PC-9 (cell line): Measurements from ENCODE around the gene CD151. TPM values are rescaled to one million over a fixed set of nuclear protein-coding genes. Genes with fewer than 3 reads are reported as not detected.

ENCODE experiments used
- BruUV-seq: library from RNA; stranded (reverse); fragments of 400-500 nt; replicated peaks from 2 replicates; lab custom pipeline; 2021; lab: Mats Ljungman, UMichigan
- CTCF ChIA-PET: fragments of 300-600 bp; sonication (Branson Sonifier 250); formaldehyde crosslinking; loops from one replicate; lab custom pipeline; 2022; ENCODE audit warnings: antibody characterized with exemption; lab: Charles Lee
- POLR2A ChIA-PET: fragments of 300-600 bp; sonication (Branson Sonifier 250); formaldehyde crosslinking; loops from one replicate; lab custom pipeline; 2022; ENCODE audit warnings: antibody characterized with exemption; ENCODE audit not compliant: unreplicated experiment; lab: Charles Lee
- DNase-seq, 2 experiments: peaks; one replicate each; pipeline versions ENCODE4 v3.0.0 to v3.0.0-alpha.2; 2015 to 2022; ENCODE audit warnings: mixed read lengths in 1 of 2
- H2AFZ ChIP-seq: fragments of 200-600 bp; sonication (generic); 2 replicates; pipeline ENCODE4 v1.8.1; 2017; ENCODE audit warnings: antibody characterized with exemption
- H3F3A ChIP-seq: fragments of 200-600 bp; sonication (generic); 2 replicates; pipeline ENCODE4 v1.8.1; 2017; ENCODE audit warnings: antibody characterized with exemption, mild to moderate bottlenecking, low read depth; ENCODE audit not compliant: insufficient read depth
- H3K27ac ChIP-seq: fragments of 200-600 bp; sonication (generic); 2 replicates; pipeline ENCODE4 v1.6.1; 2016; ENCODE audit warnings: mixed run types
- H3K27me3 ChIP-seq: fragments of 200-600 bp; sonication (generic); 2 replicates; pipeline ENCODE4 v1.6.1; 2016; ENCODE audit warnings: low read depth, mixed run types; ENCODE audit not compliant: insufficient read depth
- H3K36me3 ChIP-seq: fragments of 200-600 bp; sonication (generic); 2 replicates; pipeline ENCODE4 v1.6.1; 2016; ENCODE audit warnings: low read depth, mixed run types
- H3K4me1 ChIP-seq: fragments of 200-600 bp; sonication (generic); replicated peaks from 2 replicates; pipeline ENCODE4 v1.6.1; 2016; ENCODE audit warnings: mixed run types; ENCODE audit not compliant: insufficient read depth
- H3K4me2 ChIP-seq: fragments of 200-600 bp; sonication (generic); 2 replicates; pipeline ENCODE4 v1.6.1; 2017; ENCODE audit warnings: mixed run types
- H3K4me3 ChIP-seq: fragments of 200-600 bp; sonication (generic); 2 replicates; pipeline ENCODE4 v1.6.1; 2016; ENCODE audit warnings: mixed run types
- H3K79me2 ChIP-seq: fragments of 200-600 bp; sonication (generic); 2 replicates; pipeline ENCODE4 v1.6.1; 2017; ENCODE audit warnings: low read depth, mixed run types
- H3K9me2 ChIP-seq: fragments of 200-600 bp; sonication (generic); 2 replicates; pipeline ENCODE4 v1.8.1; 2017; ENCODE audit warnings: mild to moderate bottlenecking; ENCODE audit not compliant: insufficient read depth
- H3K9me3 ChIP-seq: fragments of 200-600 bp; sonication (generic); 2 replicates; pipeline ENCODE4 v1.8.1; 2016; ENCODE audit warnings: low read depth; ENCODE audit not compliant: insufficient read depth
- H4K20me1 ChIP-seq: fragments of 200-600 bp; sonication (generic); 2 replicates; pipeline ENCODE4 v1.8.1; 2017; ENCODE audit not compliant: insufficient read depth
- CTCF ChIP-seq: fragments of 200-600 bp; sonication (generic); conservative IDR thresholded peaks from 2 replicates; pipeline ENCODE4 v1.6.1; 2017; ENCODE audit warnings: mixed run types, antibody characterized with exemption, mild to moderate bottlenecking, moderate library complexity
- EZH2 ChIP-seq: fragments of 200-600 bp; sonication (generic); IDR thresholded peaks from 2 replicates; pipeline ENCODE4 v1.8.0; 2017; ENCODE audit warnings: antibody characterized with exemption, low read depth
- intact Hi-C: fragments of 100-400 bp; cut with micrococcal nuclease; formaldehyde crosslinking; loops from one replicate; pipeline ENCODE4 v1.10.0; 2022; ENCODE audit not compliant: unreplicated experiment
- total RNA-seq: library from RNA; stranded (reverse); gene quantifications from 2 replicates; pipeline ENCODE4 v1.2.3, GENCODE V29; 2021

Gene CD151
- total RNA-seq, 1 experiment from 2014 or later = 184 TPM

DNA sequence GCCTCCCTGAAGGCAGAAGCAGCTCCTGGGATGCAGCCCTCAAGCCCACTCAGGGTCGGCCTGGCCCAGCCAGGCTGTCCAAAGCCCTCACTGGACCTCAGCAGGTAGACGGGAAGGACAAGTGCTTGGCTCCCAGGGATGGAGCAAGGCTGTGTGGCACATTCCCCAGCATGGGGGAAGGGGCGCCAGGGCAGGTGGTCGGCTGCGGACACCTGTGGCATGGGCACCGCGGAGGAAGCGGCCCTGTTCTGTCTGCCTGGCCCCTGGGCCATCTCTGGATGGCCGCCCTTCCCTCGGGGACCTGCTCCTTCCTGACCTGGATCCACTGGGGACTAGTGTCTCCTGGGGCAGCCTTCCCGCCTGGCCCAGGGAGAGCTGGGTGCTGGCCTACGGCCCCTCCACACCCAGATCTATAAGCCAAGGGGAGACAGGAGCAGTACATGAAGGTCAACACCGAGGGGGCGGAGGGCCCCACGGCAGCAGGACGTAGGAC is 51.9 kb downstream of the CD151 start:
- Histone ChIP-seq H3K79me2 (no peaks in the 10 kb centered on the region), H3K27me3 (no peaks in the 10 kb centered on the region), H3K9me3 (no peaks in the 10 kb centered on the region), H4K20me1 (no peaks in the 10 kb centered on the region), H3F3A (no peaks in the 10 kb centered on the region), H3K27ac (no peak overlapping the region), H2AFZ (no peak overlapping the region), H3K36me3 (no peaks in the 10 kb centered on the region), H3K9me2 (no peaks in the 10 kb centered on the region), H3K4me1 (no peaks in the 10 kb centered on the region), H3K4me2 (no peak overlapping the region), H3K4me3 (no peak overlapping the region)
- POLR2A ChIA-PET = no interaction called here
- no TSS peak for BruUV-seq
- intact Hi-C loops = no loop called here
- no peak for DNase-seq
- CTCF ChIA-PET = no interaction called here
- TF ChIP-seq CTCF (no peak), EZH2 (no peak)

DNA sequence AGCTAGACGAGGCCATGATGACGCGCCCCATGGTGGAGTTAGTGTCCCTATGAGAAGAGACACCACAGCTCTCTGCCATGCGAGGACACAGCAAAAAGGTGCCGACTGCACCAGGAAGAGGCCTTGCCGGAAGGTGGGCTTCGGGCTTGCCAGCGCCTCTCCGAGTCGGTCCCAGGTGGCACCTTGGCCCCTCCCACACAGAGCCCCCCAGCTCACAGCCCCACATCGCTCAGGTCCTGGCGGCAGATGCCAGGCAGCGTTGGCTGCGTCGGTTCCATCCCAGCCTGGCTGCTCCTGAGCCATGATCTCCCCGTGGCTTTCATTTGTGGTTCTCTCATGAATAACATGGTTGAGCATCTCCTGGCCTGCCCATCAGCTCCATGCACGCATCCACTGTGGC is 53.8 kb downstream of the CD151 start:
- no peak overlapping the region for H3K4me3 ChIP-seq
- no peak for TF ChIP-seq CTCF
- no peak for TF ChIP-seq EZH2
- intact Hi-C loops = no loop called here
- H3K9me2 ChIP-seq = no peaks in the 10 kb centered on the region
- H3K27me3 ChIP-seq = no peaks in the 10 kb centered on the region
- H2AFZ ChIP-seq = no peak overlapping the region
- POLR2A ChIA-PET = no interaction called here
- H3K79me2 ChIP-seq = no peaks in the 10 kb centered on the region
- no peaks in the 10 kb centered on the region for H3K4me1 ChIP-seq
- H3K27ac ChIP-seq = no peak overlapping the region
- no peak for DNase-seq
- H3K9me3 ChIP-seq = no peaks in the 10 kb centered on the region
- H3K4me2 ChIP-seq = no peak overlapping the region
- no peaks in the 10 kb centered on the region for H4K20me1 ChIP-seq
- H3K36me3 ChIP-seq = no peaks in the 10 kb centered on the region
- CTCF ChIA-PET = no interaction called here
- BruUV-seq = no TSS peak
- no peaks in the 10 kb centered on the region for H3F3A ChIP-seq

- H3K4me1 ChIP-seq = no peaks in the 10 kb centered on the region
- DNase-seq = no peak
- H3K79me2 ChIP-seq = no peaks in the 10 kb centered on the region
- no peaks in the 10 kb centered on the region for H4K20me1 ChIP-seq
- no peak overlapping the region for H3K27ac ChIP-seq
- no peaks in the 10 kb centered on the region for H3K9me3 ChIP-seq
- H3F3A ChIP-seq = no peaks in the 10 kb centered on the region
- H2AFZ ChIP-seq = no peak overlapping the region
- ChIA-PET CTCF (no interaction called here), POLR2A (no interaction called here)
- no peaks in the 10 kb centered on the region for H3K36me3 ChIP-seq
- TF ChIP-seq EZH2 (no peak), CTCF (no peak)
- intact Hi-C loops = no loop called here
- H3K27me3 ChIP-seq = no peaks in the 10 kb centered on the region
- H3K9me2 ChIP-seq = no peaks in the 10 kb centered on the region
- no TSS peak for BruUV-seq
- H3K4me2 ChIP-seq = no peak overlapping the region
- H3K4me3 ChIP-seq = no peak overlapping the region
Measured at GRCh38 chr11:887589-887988, 54.8 kb downstream of the CD151 start.

Other genes with a start within 250 kb of the CD151 start
- 10.7 and 13.1 TPM in 2 replicates for gene IRF7, start 217.0 kb upstream of the CD151 start, total RNA-seq
- not detected in 2 replicates for gene CDHR5, start 208.0 kb upstream of the CD151 start, total RNA-seq
- not detected in 2 replicates for gene SCT, start 205.8 kb upstream of the CD151 start, total RNA-seq
- gene DRD4, start 195.7 kb upstream of the CD151 start, total RNA-seq = 0.35 and 1.4 TPM in 2 replicates
- gene DEAF1, start 137.7 kb upstream of the CD151 start, total RNA-seq = 36.9 and 44.4 TPM in 2 replicates
- 34.0 and 36.6 TPM in 2 replicates for gene TMEM80, start 137.1 kb upstream of the CD151 start, total RNA-seq
- 228 and 229 TPM in 2 replicates for gene EPS8L2, start 126.7 kb upstream of the CD151 start, total RNA-seq
- gene TALDO1, start 85.5 kb upstream of the CD151 start, total RNA-seq = 434 and 446 TPM in 2 replicates
- gene GATD1, start 55.5 kb upstream of the CD151 start, total RNA-seq = 52.7 and 61.9 TPM in 2 replicates
- not detected in 2 replicates for gene CEND1, start 42.9 kb upstream of the CD151 start, total RNA-seq
- 24.6 and 25.8 TPM in 2 replicates for gene SLC25A22, start 34.7 kb upstream of the CD151 start, total RNA-seq
- gene PIDD1, start 27.7 kb upstream of the CD151 start, total RNA-seq = 16.7 and 24.3 TPM in 2 replicates
- 1,270 and 1,465 TPM in 2 replicates for gene RPLP2, start 23.0 kb upstream of the CD151 start, total RNA-seq
- 137 and 142 TPM in 2 replicates for gene PNPLA2, start 14.0 kb upstream of the CD151 start, total RNA-seq
- gene CRACR2B, start 5.0 kb upstream of the CD151 start, total RNA-seq = 17.5 and 21.2 TPM in 2 replicates
- 87.4 and 99.7 TPM in 2 replicates for gene POLR2L, start 9.6 kb downstream of the CD151 start, total RNA-seq
- gene TSPAN4, start 9.9 kb downstream of the CD151 start, total RNA-seq = 30.4 and 43.6 TPM in 2 replicates
- gene CHID1, start 77.9 kb downstream of the CD151 start, total RNA-seq = 66.1 and 85.6 TPM in 2 replicates
- 39.4 and 44.0 TPM in 2 replicates for gene AP2A2, start 92.9 kb downstream of the CD151 start, total RNA-seq
- gene MUC6, start 203.8 kb downstream of the CD151 start, total RNA-seq = 0.07 TPM in 1 of 2 replicates, not detected in the other
- 0.03 and 0.04 TPM in 2 replicates for gene MUC2, start 241.9 kb downstream of the CD151 start, total RNA-seq